Sciatic nerve (tissue), 2 donors: ENCODE measurements around the gene HTR4. TPM values are rescaled to one million over a fixed set of nuclear protein-coding genes. Genes with fewer than 3 reads are reported as not detected.
A peak's percentile ranks its signal among the peaks of the same experiment; 100 is the strongest.
"Not testable (repeated sequence)": the region's sequence is repeated elsewhere in the genome, so short reads cannot be mapped to it uniquely, and the experiment has no call there.

Experiments
- ATAC-seq: fragments of 200-7000 bp; cut with Tn5 transposase; one replicate; pipeline ENCODE4 v1.9.1; 2020; ENCODE audit warnings: mild to moderate bottlenecking, moderate library complexity
- DNase-seq: peaks from one replicate; pipeline ENCODE4 v3.0.0-alpha.2; 2020; ENCODE audit warnings: low spot score
- intact Hi-C: fragments of 100-400 bp; cut with DNase I; formaldehyde crosslinking; loops from one replicate; pipeline ENCODE4 v1.14.2; 2022
- total RNA-seq: library from RNA; stranded (reverse); fragmentation: NEBNext Ultra II Directional; extraction: Animal tissue kit (Norgen Biotek cat#: 25700); gene quantifications from one replicate; pipeline ENCODE4 v1.2.1, GENCODE V29; 2021
- donor health status: DM: no; HTN: no; CAD: no.
- donor health status: DM: no; HTN: no; CAD: no.

Gene HTR4
- total RNA-seq, 1 donor from 2014 or later, result 0.13 TPM

- intact Hi-C loops, result no loop called here
- DNase-seq, result no peak
- ATAC-seq, result no peak
Observed at GRCh38 chr5:148492351-148492750, 162.0 kb downstream of the HTR4 start.

GRCh38 chr5:148491793-148492184 is 162.5 kb downstream of the HTR4 start:
- intact Hi-C loops, result no loop called here
- no peak for DNase-seq
- no peak for ATAC-seq

- intact Hi-C loops, result no loop called here
- no peak for DNase-seq
- no peak for ATAC-seq
Observed at GRCh38 chr5:148491015-148491792, 163.1 kb downstream of the HTR4 start.

GRCh38 chr5:148488757-148489156 is 165.6 kb downstream of the HTR4 start:
- no peak for ATAC-seq
- DNase-seq, result no peak
- intact Hi-C loops, result no loop called here

- intact Hi-C loops, result no loop called here
- no peak for DNase-seq
- ATAC-seq, result no peak
Observed at GRCh38 chr5:148486456-148486855, 167.9 kb downstream of the HTR4 start.

- intact Hi-C loops, result no loop called here
- no peak for DNase-seq
- ATAC-seq, result no peak
Observed at GRCh38 chr5:148484651-148485050, 169.7 kb downstream of the HTR4 start.

GRCh38 chr5:148483750-148484149 is 170.6 kb downstream of the HTR4 start:
- ATAC-seq, result no peak
- intact Hi-C loops, result no loop called here
- no peak for DNase-seq

GRCh38 chr5:148482697-148483462 is 171.4 kb downstream of the HTR4 start:
- ATAC-seq (peak; percentile 36), DNase-seq (peak; percentile 63)
- intact Hi-C loops, result no loop called here

GRCh38 chr5:148482196-148482595 is 172.1 kb downstream of the HTR4 start:
- ATAC-seq, result no peak

GRCh38 chr5:148477429-148477828 is 176.9 kb downstream of the HTR4 start:
- no peak for DNase-seq
- intact Hi-C loops, result no loop called here

More at GRCh38 chr5:148482196-148482595, 172.1 kb downstream of the HTR4 start:
- DNase-seq, result no peak
- intact Hi-C loops, result no loop called here

GRCh38 chr5:148476302-148476701 is 178.0 kb downstream of the HTR4 start:
- ATAC-seq, result no peak
- intact Hi-C loops, result no loop called here

More at GRCh38 chr5:148477429-148477828, 176.9 kb downstream of the HTR4 start:
- ATAC-seq, result no peak

GRCh38 chr5:148474025-148474511 is 180.3 kb downstream of the HTR4 start:
- intact Hi-C loops, result no loop called here
- no peak for DNase-seq
- peak; percentile 42 for ATAC-seq

More at GRCh38 chr5:148476302-148476701, 178.0 kb downstream of the HTR4 start:
- no peak for DNase-seq

GRCh38 chr5:148471379-148471778 is 182.9 kb downstream of the HTR4 start:
- intact Hi-C loops, result no loop called here

GRCh38 chr5:148469501-148469935 is 184.8 kb downstream of the HTR4 start:
- intact Hi-C loops, result no loop called here
- no peak for ATAC-seq
- no peak for DNase-seq

More at GRCh38 chr5:148471379-148471778, 182.9 kb downstream of the HTR4 start:
- ATAC-seq, result no peak
- DNase-seq, result no peak

- intact Hi-C loops, DNase-seq, ATAC-seq: not testable (repeated sequence)
Observed at GRCh38 chr5:148468746-148469145, 185.6 kb downstream of the HTR4 start.

- ATAC-seq (no peak), DNase-seq (no peak)
- intact Hi-C loops, result no loop called here
Observed at GRCh38 chr5:148467958-148468357, 186.4 kb downstream of the HTR4 start.

- ATAC-seq, result no peak
- intact Hi-C loops, result no loop called here
- no peak for DNase-seq
Observed at GRCh38 chr5:148466236-148466580, 188.1 kb downstream of the HTR4 start.

- no peak for DNase-seq
- intact Hi-C loops, result no loop called here
- no peak for ATAC-seq
Observed at GRCh38 chr5:148465381-148466235, 188.7 kb downstream of the HTR4 start.

- DNase-seq, result no peak
- ATAC-seq, result no peak
- intact Hi-C loops, result no loop called here
Observed at GRCh38 chr5:148459669-148460068, 194.7 kb downstream of the HTR4 start.
